Measurements from ENCODE around the gene NDOR1.

NDOR1 gene

DNA sequence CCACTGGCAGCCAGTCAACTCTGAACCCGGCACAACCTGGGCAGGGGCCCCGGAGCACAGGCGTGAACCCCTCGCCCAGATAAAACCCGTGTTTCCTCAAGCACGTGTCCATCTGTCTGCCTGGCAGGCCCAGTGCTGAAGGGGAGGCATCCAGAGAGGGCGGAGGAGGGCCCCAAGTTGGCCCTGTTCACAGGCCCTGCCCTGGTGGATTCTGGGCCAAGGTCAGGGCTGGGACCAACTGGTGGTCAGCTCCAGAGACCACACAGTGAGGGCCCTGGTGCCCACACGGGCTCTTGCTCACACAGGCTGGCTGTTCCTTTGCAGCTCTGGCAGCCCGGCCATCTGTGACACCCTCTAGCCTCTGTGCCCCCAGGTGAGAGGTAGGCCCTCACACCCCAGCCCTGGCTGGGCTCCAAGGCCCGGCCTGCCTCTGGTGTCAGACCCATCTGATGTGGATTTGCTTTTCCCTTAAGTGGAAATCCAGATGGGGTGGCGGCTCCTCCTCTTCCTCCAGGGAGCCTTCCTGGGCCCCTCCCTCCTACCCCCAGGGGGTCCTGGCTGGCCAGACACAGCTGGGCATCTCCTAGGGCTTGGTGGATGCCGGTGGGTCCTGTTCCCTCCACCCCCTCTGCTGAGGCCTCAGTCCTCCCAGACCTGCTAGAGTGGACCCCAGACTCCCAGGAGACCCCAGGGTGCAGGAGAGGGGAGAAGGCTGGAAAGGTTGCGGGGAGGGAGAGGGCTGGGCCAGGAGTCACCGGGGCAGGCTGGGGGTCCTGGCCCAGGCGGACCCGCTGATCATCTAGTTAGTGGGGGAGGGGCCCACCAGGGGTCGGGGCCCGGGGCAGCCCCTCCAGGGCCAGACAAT lies 45.1 kb downstream of the NDOR1 start:
- H4K8ac ChIP-seq (ENCODE audit: low read depth, low read length), result no peak overlapping the region
- peaks cover 0 to 2% (median 0%) of the 10 kb centered on the region in 3 experiments for H3K27me3 ChIP-seq (ENCODE audit: control insufficient read depth in 3 of 3, insufficient read depth in 3 of 3, low read depth in 1 of 3, low read length in 3 of 3)
- peak overlapping the region; percentile 54 for H2BK15ac ChIP-seq (ENCODE audit: low read length)
- H3K4me2 ChIP-seq (ENCODE audit: insufficient read depth, low read length, poor library complexity, severe bottlenecking), result no peak overlapping the region
- H3K9ac ChIP-seq (ENCODE audit: low read depth, low read length, poor library complexity), result no peak overlapping the region
- no peak for DNase-seq (ENCODE audit: low spot score)
- no peaks in the 10 kb centered on the region for H3K9me3 ChIP-seq (replicated peaks in 1 of 2; ENCODE audit: control insufficient read depth in 2 of 2, insufficient read depth in 1 of 2, low read depth in 1 of 2, low read length in 2 of 2)
- H2BK5ac ChIP-seq (ENCODE audit: low read length), result no peak overlapping the region
- H3K18ac ChIP-seq (ENCODE audit: low read length), result peak overlapping the region; percentile 18
- H3K79me1 ChIP-seq (ENCODE audit: low read depth, low read length), result peaks cover under 1% of the 10 kb centered on the region
- peak overlapping the region; percentile 11 for H3K23ac ChIP-seq (ENCODE audit: low read depth, low read length, poor library complexity)
- peak overlapping the region; percentile 53 for H2AK5ac ChIP-seq (ENCODE audit: low read depth, low read length)
- H4K91ac ChIP-seq (ENCODE audit: low read depth, low read length, poor library complexity), result peak overlapping the region; percentile 43
- H2AFZ ChIP-seq (ENCODE audit: low read length), result peak overlapping the region; percentile 81
- no peak overlapping the region for H3K4me3 ChIP-seq (ENCODE audit: low read length in 2 of 2)
- H2BK12ac ChIP-seq (ENCODE audit: low read length), result peak overlapping the region; percentile 60
- no peak overlapping the region for H3K27ac ChIP-seq (replicated peaks; ENCODE audit: low read length)
- no peak overlapping the region for H3K4ac ChIP-seq (ENCODE audit: low read length)
- H3K4me1 ChIP-seq (ENCODE audit: control insufficient read depth in 2 of 2, insufficient read depth in 1 of 2, low read depth in 1 of 2, low read length in 2 of 2), result peaks cover 11 to 45% of the 10 kb centered on the region in 2 donors
- H2BK120ac ChIP-seq (ENCODE audit: low read depth, low read length), result peak overlapping the region; percentile 16
- H3K14ac ChIP-seq (ENCODE audit: low read length), result no peak overlapping the region
- no CpG with 5 or more reads among the region's 18 CpGs for WGBS, 2 donors (ENCODE audit: extremely low coverage in 2 of 2, insufficient read length in 2 of 2, insufficient replicate concordance in 1 of 2)
- no peaks in the 10 kb centered on the region for H3K36me3 ChIP-seq (replicated peaks in 1 of 2; ENCODE audit: control insufficient read depth in 2 of 2, insufficient read depth in 2 of 2, low read length in 2 of 2)

DNA sequence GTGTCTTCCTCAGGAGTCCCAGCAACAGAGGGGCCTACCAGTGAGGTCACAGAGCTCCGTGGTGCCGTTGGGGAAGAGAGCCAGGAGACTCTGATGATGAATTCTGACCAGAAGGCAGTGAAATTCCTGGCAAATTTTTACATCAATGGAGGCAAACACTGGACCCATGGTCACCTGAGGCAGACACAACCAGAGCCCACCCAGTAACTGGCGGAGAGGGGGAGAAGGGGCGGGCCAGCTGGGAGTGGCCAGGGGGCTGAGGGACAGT lies 45.6 kb downstream of the NDOR1 start, which contains the start of gene STPG3:
Gene STPG3 (plus strand): TSS at position 93 of the 268 bp plus-strand sequence. CDS start 1 bp downstream, at position 94.
- H3K4me3 ChIP-seq (ENCODE audit: low read length in 2 of 2), result no peak within 1 kb of the TSS
- H3K36me3 ChIP-seq (replicated peaks in 1 of 2; ENCODE audit: control insufficient read depth in 2 of 2, insufficient read depth in 2 of 2, low read length in 2 of 2), result peaks cover 2% of the 10 kb centered on the region in 2 donors
- peak within 1 kb of the TSS; percentile 84 for H3K9ac ChIP-seq (ENCODE audit: low read depth, low read length, poor library complexity)
- H3K27me3 ChIP-seq (ENCODE audit: control insufficient read depth in 3 of 3, insufficient read depth in 3 of 3, low read depth in 1 of 3, low read length in 3 of 3), result no peaks in the 10 kb centered on the region
- peaks cover 16 to 51% of the 10 kb centered on the region in 2 donors for H3K4me1 ChIP-seq (ENCODE audit: control insufficient read depth in 2 of 2, insufficient read depth in 1 of 2, low read depth in 1 of 2, low read length in 2 of 2)
- H3K18ac ChIP-seq (ENCODE audit: low read length), result peak within 1 kb of the TSS; percentile 85
- H3K23ac ChIP-seq (ENCODE audit: low read depth, low read length, poor library complexity), result peak within 1 kb of the TSS; percentile 43
- peak within 1 kb of the TSS; percentile 90 for H2BK5ac ChIP-seq (ENCODE audit: low read length)
- no CpG with 5 or more reads among the region's 4 CpGs for WGBS, 2 donors (ENCODE audit: extremely low coverage in 2 of 2, insufficient read length in 2 of 2, insufficient replicate concordance in 1 of 2)
- H4K8ac ChIP-seq (ENCODE audit: low read depth, low read length), result peak within 1 kb of the TSS; percentile 65
- no peak within 1 kb of the TSS for H3K27ac ChIP-seq (replicated peaks; ENCODE audit: low read length)
- peak within 1 kb of the TSS; percentile 16 for H2BK120ac ChIP-seq (ENCODE audit: low read depth, low read length)
- peak within 1 kb of the TSS; percentile 89 for H3K14ac ChIP-seq (ENCODE audit: low read length)
- H2AFZ ChIP-seq (ENCODE audit: low read length), result peak within 1 kb of the TSS; percentile 81
- H3K9me3 ChIP-seq (replicated peaks in 1 of 2; ENCODE audit: control insufficient read depth in 2 of 2, insufficient read depth in 1 of 2, low read depth in 1 of 2, low read length in 2 of 2), result no peaks in the 10 kb centered on the region
- H2BK12ac ChIP-seq (ENCODE audit: low read length), result peak within 1 kb of the TSS; percentile 84
- H2BK15ac ChIP-seq (ENCODE audit: low read length), result peak within 1 kb of the TSS; percentile 99
- H3K4me2 ChIP-seq (ENCODE audit: insufficient read depth, low read length, poor library complexity, severe bottlenecking), result no peak within 1 kb of the TSS
- peak within 1 kb of the TSS; percentile 95 for H4K91ac ChIP-seq (ENCODE audit: low read depth, low read length, poor library complexity)
- peaks cover 6% of the 10 kb centered on the region for H3K79me1 ChIP-seq (ENCODE audit: low read depth, low read length)
- DNase-seq (ENCODE audit: low spot score), result no peak
- H3K4ac ChIP-seq (ENCODE audit: low read length), result peak within 1 kb of the TSS; percentile 37
- H2AK5ac ChIP-seq (ENCODE audit: low read depth, low read length), result peak within 1 kb of the TSS; percentile 97

DNA sequence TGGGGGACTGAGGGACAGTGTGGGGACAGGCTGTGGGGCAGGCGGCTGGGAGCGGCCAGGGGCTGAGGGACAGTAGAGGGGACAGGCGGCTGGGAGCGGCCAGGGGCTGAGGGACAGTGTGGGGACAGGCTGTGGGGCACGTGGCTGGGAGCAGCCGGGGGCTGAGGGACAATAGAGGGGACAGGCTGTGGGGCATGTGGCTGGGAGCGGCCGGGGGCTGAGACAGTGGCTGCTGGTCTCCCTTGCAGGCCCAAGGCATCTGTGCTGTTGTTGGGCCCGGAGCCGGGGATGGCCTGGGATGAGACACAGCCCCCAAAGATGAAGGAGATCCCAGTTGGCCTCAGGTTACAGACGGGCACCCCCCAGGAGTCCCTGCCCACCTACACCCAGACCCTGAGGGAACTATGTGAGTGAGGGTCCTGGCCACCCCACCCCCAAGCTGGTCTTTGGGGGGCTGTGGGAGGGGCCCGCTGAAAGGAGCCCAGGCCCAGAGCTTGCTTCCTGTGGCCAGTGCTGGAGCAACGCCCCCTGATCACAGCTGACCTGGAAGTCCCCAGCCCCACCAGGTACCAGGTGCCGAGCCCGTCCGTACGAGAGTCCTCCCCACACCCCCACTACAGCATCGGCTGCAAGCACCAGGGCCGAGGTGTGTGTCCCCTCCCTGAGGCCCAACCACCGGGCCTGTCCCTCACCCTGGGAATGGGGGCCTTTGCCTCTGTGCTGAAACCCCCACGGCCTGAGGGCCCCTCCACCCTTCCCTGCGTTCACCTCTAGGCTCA lies 46.2 kb downstream of the NDOR1 start:
- H2AFZ ChIP-seq (ENCODE audit: low read length), result peak overlapping the region; percentile 81
- peak overlapping the region; percentile 84 for H2BK12ac ChIP-seq (ENCODE audit: low read length)
- H2AK5ac ChIP-seq (ENCODE audit: low read depth, low read length), result peak overlapping the region; percentile 97
- no peak overlapping the region for H3K27ac ChIP-seq (replicated peaks; ENCODE audit: low read length)
- peak overlapping the region; percentile 84 for H3K9ac ChIP-seq (ENCODE audit: low read depth, low read length, poor library complexity)
- H3K4me1 ChIP-seq (ENCODE audit: control insufficient read depth in 2 of 2, insufficient read depth in 1 of 2, low read depth in 1 of 2, low read length in 2 of 2), result peaks cover 19 to 57% of the 10 kb centered on the region in 2 donors
- no CpG with 5 or more reads among the region's 22 CpGs for WGBS, 2 donors (ENCODE audit: extremely low coverage in 2 of 2, insufficient read length in 2 of 2, insufficient replicate concordance in 1 of 2)
- H3K18ac ChIP-seq (ENCODE audit: low read length), result peak overlapping the region; percentile 85
- H3K4me3 ChIP-seq (ENCODE audit: low read length in 2 of 2), result no peak overlapping the region
- H2BK120ac ChIP-seq (ENCODE audit: low read depth, low read length), result no peak overlapping the region
- H3K36me3 ChIP-seq (replicated peaks in 1 of 2; ENCODE audit: control insufficient read depth in 2 of 2, insufficient read depth in 2 of 2, low read length in 2 of 2), result peaks cover 6 to 7% of the 10 kb centered on the region in 2 donors
- H4K91ac ChIP-seq (ENCODE audit: low read depth, low read length, poor library complexity), result peak overlapping the region; percentile 95
- no peaks in the 10 kb centered on the region for H3K9me3 ChIP-seq (replicated peaks in 1 of 2; ENCODE audit: control insufficient read depth in 2 of 2, insufficient read depth in 1 of 2, low read depth in 1 of 2, low read length in 2 of 2)
- H3K4ac ChIP-seq (ENCODE audit: low read length), result peak overlapping the region; percentile 37
- H2BK15ac ChIP-seq (ENCODE audit: low read length), result peak overlapping the region; percentile 99
- no peak overlapping the region for H3K4me2 ChIP-seq (ENCODE audit: insufficient read depth, low read length, poor library complexity, severe bottlenecking)
- H2BK5ac ChIP-seq (ENCODE audit: low read length), result peak overlapping the region; percentile 90
- peaks cover 12% of the 10 kb centered on the region for H3K79me1 ChIP-seq (ENCODE audit: low read depth, low read length)
- peak overlapping the region; percentile 43 for H3K23ac ChIP-seq (ENCODE audit: low read depth, low read length, poor library complexity)
- H4K8ac ChIP-seq (ENCODE audit: low read depth, low read length), result peak overlapping the region; percentile 65
- no peak for DNase-seq (ENCODE audit: low spot score)
- H3K27me3 ChIP-seq (ENCODE audit: control insufficient read depth in 3 of 3, insufficient read depth in 3 of 3, low read depth in 1 of 3, low read length in 3 of 3), result no peaks in the 10 kb centered on the region
- H3K14ac ChIP-seq (ENCODE audit: low read length), result peak overlapping the region; percentile 89

Measured in neuronal stem cell (in vitro differentiated cells).